HL-60 (cell line): ENCODE measurements around the gene AGBL3.

ENCODE experiments used
- DNase-seq, 2 experiments: peaks; one replicate each; pipeline ENCODE4 v3.0.0-alpha.2; 2010 to 2020; ENCODE audit warnings: low read depth in 1 of 2, low spot score in 1 of 2
- H3K27ac ChIP-seq: fragments of 250-450 bp; sonication (Bioruptor Pico); replicated peaks from 2 replicates; pipeline ENCODE4 v1.5.1; 2020; ENCODE audit warnings: mild to moderate bottlenecking, moderate library complexity
- H3K27me3 ChIP-seq: fragments of 250-450 bp; sonication (Bioruptor Pico); 2 replicates; pipeline ENCODE4 v1.5.1; 2021; ENCODE audit warnings: mild to moderate bottlenecking, moderate library complexity; ENCODE audit not compliant: insufficient read depth, poor library complexity, severe bottlenecking
- H3K4me3 ChIP-seq: replicated peaks from 2 replicates; pipeline ENCODE4 v1.5.1; 2011; ENCODE audit warnings: mild to moderate bottlenecking, control low read depth, low read length; ENCODE audit not compliant: insufficient read depth
- GABPA ChIP-seq: IDR thresholded peaks from 2 replicates; pipeline ENCODE4 v1.6.1; 2012; ENCODE audit warnings: low read depth
- POLR2AphosphoS5 ChIP-seq: IDR thresholded peaks from 2 replicates; pipeline ENCODE4 v1.6.1; 2012; ENCODE audit warnings: low read depth
- SPI1 ChIP-seq: IDR thresholded peaks from 2 replicates; pipeline ENCODE4 v1.6.1; 2012; ENCODE audit warnings: low read depth, mild to moderate bottlenecking, borderline replicate concordance
- TF ChIP-seq, protein P1 (sequence below): IDR thresholded peaks from one replicate; pipeline ENCODE4 v1.5.1; 2011; ENCODE audit warnings: low read length, control low read depth, inconsistent platforms; ENCODE audit not compliant: insufficient read depth
- TF ChIP-seq, protein P2 (sequence below): IDR thresholded peaks from 2 replicates; pipeline ENCODE4 v1.6.1; 2012; ENCODE audit warnings: low read depth; ENCODE audit not compliant: insufficient replicate concordance

Gene AGBL3

DNA sequence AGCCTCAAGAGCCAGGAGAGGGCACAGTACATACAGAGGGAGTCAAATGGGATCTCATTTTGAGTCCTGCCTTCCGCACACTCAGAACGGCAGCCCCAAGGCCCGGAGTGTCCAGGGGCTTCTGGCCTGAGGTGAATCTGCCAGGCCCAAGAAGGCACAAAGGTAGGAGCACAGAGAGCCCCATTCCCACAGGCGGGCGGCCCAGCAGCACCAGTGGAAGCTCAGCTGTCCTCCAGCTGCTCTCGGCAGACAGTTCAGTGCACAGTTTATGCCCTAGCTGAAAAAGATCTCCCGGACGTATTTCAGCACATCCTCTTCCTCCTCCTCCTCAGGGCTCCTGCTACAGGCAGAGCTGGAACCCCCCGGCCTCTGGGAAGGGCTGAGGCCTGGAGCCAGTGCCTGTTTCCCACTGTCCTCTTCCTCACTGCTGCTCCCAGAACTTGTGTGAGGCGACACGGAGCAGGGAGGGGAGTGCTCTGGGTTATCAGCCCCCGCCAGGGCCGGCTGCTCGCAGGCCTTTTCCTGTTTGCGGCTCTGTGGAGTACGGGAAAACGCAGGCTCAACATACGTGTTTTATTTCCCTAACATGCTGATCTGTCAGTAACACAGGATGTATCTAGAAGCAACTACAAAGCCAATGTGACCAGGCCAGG is 180.2 kb downstream of the AGBL3 start:
- no peak overlapping the region for H3K4me3 ChIP-seq
- H3K27ac ChIP-seq = no peak overlapping the region
- H3K27me3 ChIP-seq = no peaks in the 10 kb centered on the region
- TF ChIP-seq, protein P1, sequence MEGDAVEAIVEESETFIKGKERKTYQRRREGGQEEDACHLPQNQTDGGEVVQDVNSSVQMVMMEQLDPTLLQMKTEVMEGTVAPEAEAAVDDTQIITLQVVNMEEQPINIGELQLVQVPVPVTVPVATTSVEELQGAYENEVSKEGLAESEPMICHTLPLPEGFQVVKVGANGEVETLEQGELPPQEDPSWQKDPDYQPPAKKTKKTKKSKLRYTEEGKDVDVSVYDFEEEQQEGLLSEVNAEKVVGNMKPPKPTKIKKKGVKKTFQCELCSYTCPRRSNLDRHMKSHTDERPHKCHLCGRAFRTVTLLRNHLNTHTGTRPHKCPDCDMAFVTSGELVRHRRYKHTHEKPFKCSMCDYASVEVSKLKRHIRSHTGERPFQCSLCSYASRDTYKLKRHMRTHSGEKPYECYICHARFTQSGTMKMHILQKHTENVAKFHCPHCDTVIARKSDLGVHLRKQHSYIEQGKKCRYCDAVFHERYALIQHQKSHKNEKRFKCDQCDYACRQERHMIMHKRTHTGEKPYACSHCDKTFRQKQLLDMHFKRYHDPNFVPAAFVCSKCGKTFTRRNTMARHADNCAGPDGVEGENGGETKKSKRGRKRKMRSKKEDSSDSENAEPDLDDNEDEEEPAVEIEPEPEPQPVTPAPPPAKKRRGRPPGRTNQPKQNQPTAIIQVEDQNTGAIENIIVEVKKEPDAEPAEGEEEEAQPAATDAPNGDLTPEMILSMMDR = no peak
- TF ChIP-seq SPI1 = no peak
- TF ChIP-seq GABPA = no peak
- TF ChIP-seq POLR2AphosphoS5 = no peak
- no peak for DNase-seq

GRCh38 chr7:135167365-135167917 is 181.1 kb downstream of the AGBL3 start:
- TF ChIP-seq, protein P1 = no peak
- TF ChIP-seq POLR2AphosphoS5 = no peak
- TF ChIP-seq, protein P2, sequence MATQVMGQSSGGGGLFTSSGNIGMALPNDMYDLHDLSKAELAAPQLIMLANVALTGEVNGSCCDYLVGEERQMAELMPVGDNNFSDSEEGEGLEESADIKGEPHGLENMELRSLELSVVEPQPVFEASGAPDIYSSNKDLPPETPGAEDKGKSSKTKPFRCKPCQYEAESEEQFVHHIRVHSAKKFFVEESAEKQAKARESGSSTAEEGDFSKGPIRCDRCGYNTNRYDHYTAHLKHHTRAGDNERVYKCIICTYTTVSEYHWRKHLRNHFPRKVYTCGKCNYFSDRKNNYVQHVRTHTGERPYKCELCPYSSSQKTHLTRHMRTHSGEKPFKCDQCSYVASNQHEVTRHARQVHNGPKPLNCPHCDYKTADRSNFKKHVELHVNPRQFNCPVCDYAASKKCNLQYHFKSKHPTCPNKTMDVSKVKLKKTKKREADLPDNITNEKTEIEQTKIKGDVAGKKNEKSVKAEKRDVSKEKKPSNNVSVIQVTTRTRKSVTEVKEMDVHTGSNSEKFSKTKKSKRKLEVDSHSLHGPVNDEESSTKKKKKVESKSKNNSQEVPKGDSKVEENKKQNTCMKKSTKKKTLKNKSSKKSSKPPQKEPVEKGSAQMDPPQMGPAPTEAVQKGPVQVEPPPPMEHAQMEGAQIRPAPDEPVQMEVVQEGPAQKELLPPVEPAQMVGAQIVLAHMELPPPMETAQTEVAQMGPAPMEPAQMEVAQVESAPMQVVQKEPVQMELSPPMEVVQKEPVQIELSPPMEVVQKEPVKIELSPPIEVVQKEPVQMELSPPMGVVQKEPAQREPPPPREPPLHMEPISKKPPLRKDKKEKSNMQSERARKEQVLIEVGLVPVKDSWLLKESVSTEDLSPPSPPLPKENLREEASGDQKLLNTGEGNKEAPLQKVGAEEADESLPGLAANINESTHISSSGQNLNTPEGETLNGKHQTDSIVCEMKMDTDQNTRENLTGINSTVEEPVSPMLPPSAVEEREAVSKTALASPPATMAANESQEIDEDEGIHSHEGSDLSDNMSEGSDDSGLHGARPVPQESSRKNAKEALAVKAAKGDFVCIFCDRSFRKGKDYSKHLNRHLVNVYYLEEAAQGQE = no peak
- no peak for TF ChIP-seq SPI1
- no peak for TF ChIP-seq GABPA
- H3K27ac ChIP-seq = no peak overlapping the region
- no peaks in the 10 kb centered on the region for H3K27me3 ChIP-seq
- no peak overlapping the region for H3K4me3 ChIP-seq
- no peak for DNase-seq

- no peaks in the 10 kb centered on the region for H3K27me3 ChIP-seq
- TF ChIP-seq POLR2AphosphoS5 (no peak), GABPA (no peak), SPI1 (no peak)
- TF ChIP-seq, protein P2 = no peak
- TF ChIP-seq, protein P1 = no peak
- no peak overlapping the region for H3K4me3 ChIP-seq
- DNase-seq = no peak
- H3K27ac ChIP-seq = no peak overlapping the region
These were observed 181.7 kb downstream of the AGBL3 start for GRCh38 chr7:135168001-135168400.
